PC-9 (cell line): ENCODE data around the gene ANGPTL2.

ENCODE experiments used
- CTCF ChIP-seq: fragments of 200-600 bp; sonication (generic); conservative IDR thresholded peaks from 2 replicates; pipeline ENCODE4 v1.6.1; 2017; ENCODE audit warnings: mixed run types, antibody characterized with exemption, mild to moderate bottlenecking, moderate library complexity
- EZH2 ChIP-seq: fragments of 200-600 bp; sonication (generic); IDR thresholded peaks from 2 replicates; pipeline ENCODE4 v1.8.0; 2017; ENCODE audit warnings: antibody characterized with exemption, low read depth

GRCh38 chr9:127132921-127133647 lies 10.6 kb upstream of the ANGPTL2 start:
- TF ChIP-seq CTCF (no peak), EZH2 (no peak)
